Testis (tissue), 2 donors: Measurements from ENCODE around the gene OAF.

Experiments used
- POLR2A ChIP-seq: fragments of 450-650 bp; IDR thresholded peaks from one replicate; pipeline ENCODE4 v1.6.1; 2017; ENCODE audit warnings: antibody characterized with exemption, mild to moderate bottlenecking, moderate library complexity
- TF ChIP-seq, protein P1 (sequence below), 3 experiments: fragments of 450-650 bp in 2 of 3; fragments of 200-600 bp in 1 of 3; sonication (generic) in 1 of 3; IDR thresholded peaks; one replicate each; pipeline ENCODE4 v1.5.1; 2016 to 2019; ENCODE audit warnings: antibody characterized with exemption in 3 of 3, mild to moderate bottlenecking in 2 of 3, moderate library complexity in 1 of 3

DNA sequence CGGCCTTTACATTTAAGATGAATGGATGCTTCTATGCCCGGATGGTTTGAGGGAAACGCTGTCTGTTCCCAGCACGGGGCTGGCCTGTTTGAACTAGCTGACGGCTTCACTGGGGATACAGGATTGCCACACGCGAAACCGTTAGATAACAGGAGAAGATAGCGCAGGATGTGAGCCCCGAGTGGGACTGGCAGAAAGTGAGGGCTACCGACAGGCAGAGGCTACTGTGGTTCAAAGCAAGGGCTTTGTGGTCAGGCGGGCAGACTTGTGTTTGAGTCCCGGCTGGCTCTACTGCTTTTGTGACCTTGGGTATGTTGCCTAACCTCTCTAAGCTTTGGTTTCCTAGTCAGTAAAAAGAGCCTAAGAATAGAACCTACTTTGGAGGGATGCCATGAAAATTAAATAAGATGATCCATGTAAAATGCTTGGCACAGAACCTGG lies 2.8 kb upstream of the OAF start:
- TF ChIP-seq, protein P1, sequence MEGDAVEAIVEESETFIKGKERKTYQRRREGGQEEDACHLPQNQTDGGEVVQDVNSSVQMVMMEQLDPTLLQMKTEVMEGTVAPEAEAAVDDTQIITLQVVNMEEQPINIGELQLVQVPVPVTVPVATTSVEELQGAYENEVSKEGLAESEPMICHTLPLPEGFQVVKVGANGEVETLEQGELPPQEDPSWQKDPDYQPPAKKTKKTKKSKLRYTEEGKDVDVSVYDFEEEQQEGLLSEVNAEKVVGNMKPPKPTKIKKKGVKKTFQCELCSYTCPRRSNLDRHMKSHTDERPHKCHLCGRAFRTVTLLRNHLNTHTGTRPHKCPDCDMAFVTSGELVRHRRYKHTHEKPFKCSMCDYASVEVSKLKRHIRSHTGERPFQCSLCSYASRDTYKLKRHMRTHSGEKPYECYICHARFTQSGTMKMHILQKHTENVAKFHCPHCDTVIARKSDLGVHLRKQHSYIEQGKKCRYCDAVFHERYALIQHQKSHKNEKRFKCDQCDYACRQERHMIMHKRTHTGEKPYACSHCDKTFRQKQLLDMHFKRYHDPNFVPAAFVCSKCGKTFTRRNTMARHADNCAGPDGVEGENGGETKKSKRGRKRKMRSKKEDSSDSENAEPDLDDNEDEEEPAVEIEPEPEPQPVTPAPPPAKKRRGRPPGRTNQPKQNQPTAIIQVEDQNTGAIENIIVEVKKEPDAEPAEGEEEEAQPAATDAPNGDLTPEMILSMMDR (IDR thresholded peaks at IDR 0.05) = no peak
- no peak for TF ChIP-seq POLR2A
